H1 (cell line): ENCODE measurements around the gene APBA2. TPM values are rescaled to one million over a fixed set of nuclear protein-coding genes. Genes with fewer than 3 reads are reported as not detected.

Experiments used
- CTCF ChIA-PET: fragments of 300-600 bp; sonication (Branson Sonifier 250); formaldehyde crosslinking; loops from one replicate; lab custom pipeline; 2021; ENCODE audit not compliant: partially characterized antibody; lab: Charles Lee
- POLR2A ChIA-PET: fragments of 300-600 bp; sonication (Branson Sonifier 250); formaldehyde crosslinking; loops from one replicate; lab custom pipeline; 2021; ENCODE audit warnings: inconsistent platforms; ENCODE audit not compliant: partially characterized antibody; lab: Charles Lee
- DNase-seq, 2 experiments: peaks; one replicate each; pipeline versions ENCODE4 v3.0.0 to v3.0.0-alpha.2; 2010 to 2022; ENCODE audit warnings: low spot score in 2 of 2, low read depth in 1 of 2, mixed read lengths in 1 of 2
- FAIRE-seq: peaks from 2 replicates; lab custom pipeline; 2011; peaks lifted over from hg19 to GRCh38; lab: Jason Lieb, UNC
- H2AFZ ChIP-seq: 2 replicates; pipeline ENCODE4 v1.8.1; 2012; ENCODE audit warnings: low read length, inconsistent platforms
- H2AK5ac ChIP-seq: 2 replicates; pipeline ENCODE4 v1.6.1; 2013; ENCODE audit warnings: low read depth, low read length
- H2BK120ac ChIP-seq: replicated peaks from 2 replicates; pipeline ENCODE3; 2013; ENCODE audit warnings: low read depth, low read length, inconsistent platforms
- H2BK12ac ChIP-seq: 2 replicates; pipeline ENCODE4 v1.6.1; 2013; ENCODE audit warnings: low read depth, low read length
- H2BK15ac ChIP-seq: 2 replicates; pipeline ENCODE4 v1.6.1; 2013; ENCODE audit warnings: low read length
- H2BK20ac ChIP-seq: 2 replicates; pipeline ENCODE4 v1.6.1; 2013; ENCODE audit warnings: low read length
- H2BK5ac ChIP-seq: 2 replicates; pipeline ENCODE4 v1.6.1; 2013; ENCODE audit warnings: low read depth, low read length
- H3K14ac ChIP-seq: 2 replicates; pipeline ENCODE4 v1.6.1; 2013; ENCODE audit warnings: inconsistent platforms; ENCODE audit not compliant: insufficient read length
- H3K18ac ChIP-seq: 2 replicates; pipeline ENCODE4 v1.6.1; 2013; ENCODE audit warnings: low read length; ENCODE audit errors: extremely low read depth
- H3K23ac ChIP-seq: 2 replicates; pipeline ENCODE4 v1.6.1; 2013; ENCODE audit warnings: inconsistent platforms; ENCODE audit not compliant: insufficient read length
- H3K23me2 ChIP-seq: 2 replicates; pipeline ENCODE4 v1.6.1; 2013; ENCODE audit warnings: low read depth, low read length
- H3K27ac ChIP-seq: 2 replicates; pipeline ENCODE4 v1.6.1; 2011; ENCODE audit warnings: low read depth, low read length, inconsistent platforms
- H3K27me3 ChIP-seq, 4 experiments: replicated peaks in 1 of 4; 1 replicate in 1 of 4; 2 replicates in 3 of 4; pipeline versions ENCODE4 v1.6.1 to v1.8.1; 2011 to 2013; ENCODE audit warnings: low read length in 3 of 4, mild to moderate bottlenecking in 3 of 4, inconsistent platforms in 2 of 4, mixed read lengths in 2 of 4, moderate library complexity in 1 of 4; ENCODE audit not compliant: control insufficient read depth in 3 of 4, insufficient read depth in 3 of 4; ENCODE audit errors: extremely low read depth in 1 of 4
- H3K36me3 ChIP-seq, 4 experiments: 2 replicates each; pipeline versions ENCODE4 v1.6.1 to v1.8.1; 2011 to 2013; ENCODE audit warnings: mild to moderate bottlenecking in 4 of 4, low read length in 3 of 4, moderate library complexity in 2 of 4, control low read depth in 1 of 4, inconsistent platforms in 1 of 4; ENCODE audit not compliant: insufficient read depth in 4 of 4, control insufficient read depth in 2 of 4
- H3K4ac ChIP-seq: replicated peaks from 2 replicates; pipeline ENCODE3; 2013; ENCODE audit warnings: low read length, low read depth, mixed read lengths, inconsistent platforms; ENCODE audit not compliant: insufficient read length
- H3K4me1 ChIP-seq, 4 experiments: replicated peaks in 1 of 4; 1 replicate in 1 of 4; 2 replicates in 3 of 4; pipeline versions ENCODE4 v1.6.1 to v1.8.1; 2011 to 2013; ENCODE audit warnings: low read length in 3 of 4, inconsistent platforms in 2 of 4, mixed read lengths in 1 of 4; ENCODE audit not compliant: insufficient read depth in 4 of 4, control insufficient read depth in 3 of 4
- H3K4me2 ChIP-seq, 2 experiments: 2 replicates each; pipeline versions ENCODE4 v1.6.1 to v1.8.1; 2011 to 2013; ENCODE audit warnings: low read depth in 2 of 2, low read length in 2 of 2, control low read depth in 1 of 2, inconsistent platforms in 1 of 2, mild to moderate bottlenecking in 1 of 2; ENCODE audit not compliant: insufficient read depth in 1 of 2
- H3K4me3 ChIP-seq, 4 experiments: fragments of 200-600, 300-600 bp in 1 of 4; sonication (generic), shearing (Covaris generic), sonication (Bioruptor Twin) in 1 of 4; 2 replicates each; pipeline versions ENCODE4 v1.5.1 to v1.8.1; 2011 to 2016; ENCODE audit warnings: low read length in 4 of 4, low read depth in 3 of 4, control low read depth in 2 of 4, inconsistent platforms in 2 of 4, mild to moderate bottlenecking in 2 of 4, mixed read lengths in 1 of 4, moderate library complexity in 1 of 4; ENCODE audit not compliant: insufficient read depth in 2 of 4; ENCODE audit errors: extremely low read depth in 1 of 4
- H3K56ac ChIP-seq: replicated peaks from 2 replicates; pipeline ENCODE3; 2013; ENCODE audit warnings: low read depth, mild to moderate bottlenecking, mixed read lengths, low read length, inconsistent platforms; ENCODE audit not compliant: insufficient read length
- H3K79me1 ChIP-seq: 2 replicates; pipeline ENCODE4 v1.6.1; 2013; ENCODE audit warnings: low read depth, low read length, control low read depth
- H3K79me2 ChIP-seq, 2 experiments: 2 replicates each; pipeline versions ENCODE4 v1.6.1 to v1.8.1; 2012 to 2013; ENCODE audit warnings: low read length in 2 of 2, mild to moderate bottlenecking in 2 of 2, inconsistent platforms in 1 of 2; ENCODE audit not compliant: insufficient read depth in 2 of 2, control insufficient read depth in 1 of 2
- H3K9ac ChIP-seq, 4 experiments: replicated peaks in 1 of 4; 1 replicate in 1 of 4; 2 replicates in 3 of 4; pipeline versions ENCODE4 v1.6.1 to v1.8.1; 2011 to 2013; ENCODE audit warnings: low read depth in 3 of 4, low read length in 3 of 4, control low read depth in 2 of 4, mild to moderate bottlenecking in 2 of 4, moderate library complexity in 2 of 4, inconsistent platforms in 1 of 4; ENCODE audit errors: extremely low read depth in 1 of 4
- H3K9me3 ChIP-seq, 2 experiments: 2 replicates each; pipeline versions ENCODE4 v1.6.1 to v1.8.1; 2012 to 2013; ENCODE audit warnings: mild to moderate bottlenecking in 2 of 2, moderate library complexity in 2 of 2, control low read depth in 1 of 2, inconsistent platforms in 1 of 2, low read depth in 1 of 2, low read length in 1 of 2, mixed read lengths in 1 of 2; ENCODE audit not compliant: insufficient read depth in 2 of 2
- H4K20me1 ChIP-seq, 2 experiments: replicated peaks in 1 of 2; 2 replicates each; pipeline versions ENCODE3 to v1.8.1; 2011 to 2013; ENCODE audit warnings: inconsistent platforms in 2 of 2, low read length in 2 of 2, mild to moderate bottlenecking in 1 of 2; ENCODE audit not compliant: insufficient read depth in 2 of 2, control insufficient read depth in 1 of 2
- H4K5ac ChIP-seq: 2 replicates; pipeline ENCODE4 v1.6.1; 2013; ENCODE audit warnings: low read length, low read depth, mixed read lengths, inconsistent platforms; ENCODE audit not compliant: insufficient read length
- H4K8ac ChIP-seq: 2 replicates; pipeline ENCODE4 v1.8.0; 2013; ENCODE audit warnings: mild to moderate bottlenecking, moderate library complexity, low read length, inconsistent platforms; ENCODE audit not compliant: insufficient read depth; ENCODE audit errors: extremely low read depth
- H4K91ac ChIP-seq: replicated peaks from 2 replicates; pipeline ENCODE3; 2013; ENCODE audit warnings: low read length, mixed read lengths, inconsistent platforms; ENCODE audit not compliant: insufficient read length
- CBX5 ChIP-seq: fragments of 300-800, 300-1000 bp; sonication (generic); IDR thresholded peaks from 2 replicates; pipeline ENCODE4 v1.7.1; 2016; ENCODE audit warnings: antibody characterized with exemption, low read length, low read depth
- NANOG ChIP-seq: IDR thresholded peaks from 2 replicates; pipeline ENCODE4 v1.6.1; 2011; ENCODE audit warnings: low read length, low read depth, mild to moderate bottlenecking, inconsistent platforms; ENCODE audit not compliant: insufficient read depth, poor library complexity, severe bottlenecking
- PHF8 ChIP-seq: fragments of 200-600 bp; sonication (generic); conservative IDR thresholded peaks from 2 replicates; pipeline ENCODE4 v1.7.1; 2012; ENCODE audit warnings: low read depth, mild to moderate bottlenecking, inconsistent platforms, low read length, moderate library complexity
- RXRA ChIP-seq: IDR thresholded peaks from 2 replicates; pipeline ENCODE4 v1.6.1; 2011; ENCODE audit warnings: low read depth, mild to moderate bottlenecking, low read length, moderate library complexity; ENCODE audit not compliant: insufficient read depth
- SIX5 ChIP-seq: IDR thresholded peaks from 2 replicates; pipeline ENCODE4 v1.6.1; 2011; ENCODE audit warnings: mild to moderate bottlenecking, low read depth, low read length
- TAF7 ChIP-seq: optimal IDR thresholded peaks from 2 replicates; pipeline ENCODE3; 2011; ENCODE audit warnings: low read depth, mild to moderate bottlenecking, inconsistent platforms, low read length, moderate library complexity, borderline replicate concordance
- WGBS, 2 experiments: shearing (Covaris generic) in 1 of 2; methylation state at CpG; one replicate each; pipeline versions ENCODE4 v1.1.6 to v1.1.7; 2013 to 2015; ENCODE audit warnings: low lambda C conversion rate in 2 of 2, mixed read lengths in 2 of 2, inconsistent platforms in 1 of 2, low coverage in 1 of 2, missing lambda C conversion rate in 1 of 2; ENCODE audit not compliant: insufficient replicate concordance in 2 of 2, insufficient coverage in 1 of 2, insufficient read length in 1 of 2; ENCODE audit errors: extremely low coverage in 1 of 2, missing lambda C conversion rate in 1 of 2; 5-methylcytosine and 5-hydroxymethylcytosine counted together
- polyA plus RNA-seq, 7 experiments: library from polyadenylated mRNA; depleted of rRNA in 3 of 7; stranded (reverse) in 5 of 7; unstranded in 2 of 7; fragments of >200 nt in 5 of 7; fragments of 200-250 nt in 2 of 7; gene quantifications; 1 replicate in 5 of 7; 2 replicates in 1 of 7; 4 replicates in 1 of 7; pipeline versions ENCODE4 v1.2.1 to v1.2.3, GENCODE V29; 2011 to 2013; ENCODE audit warnings: missing spikeins in 2 of 7, mixed read lengths in 2 of 7
- total RNA-seq: library from RNA; stranded (reverse); fragmentation: NEBNext Ultra II Directional; extraction: Animal tissue kit (Norgen Biotek cat#: 25700); gene quantifications from 2 replicates; pipeline ENCODE4 v1.2.1, GENCODE V29; 2021

Gene APBA2
- total and polyA plus RNA-seq, 2 of the 8 experiments (the other 6 are each of a cell fraction or from before 2014, with no cell fraction given): 15.5 to 19.0 TPM

DNA sequence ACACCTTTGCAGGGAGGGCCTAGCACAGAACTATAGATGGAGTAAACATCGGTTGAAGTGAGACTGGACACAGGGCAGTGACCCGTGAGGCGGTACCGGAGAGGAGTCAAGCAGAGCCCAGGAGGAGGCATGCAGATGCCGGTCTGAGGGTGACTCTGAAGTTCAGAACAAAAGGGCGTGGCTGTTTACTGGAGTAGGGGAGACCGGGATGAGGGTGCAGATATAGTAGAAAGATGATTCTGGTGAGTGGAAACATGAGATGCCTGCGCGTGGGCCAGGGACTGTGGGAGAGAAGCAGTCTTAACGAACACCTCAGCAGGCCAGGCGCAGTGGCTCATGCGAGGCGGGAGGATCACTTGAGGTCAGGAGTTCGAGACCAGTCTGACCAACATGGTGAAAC is 270.7 kb downstream of the APBA2 start:
- Histone ChIP-seq H3K79me2 (no peaks in the 10 kb centered on the region), H3K4me1 (no peaks in the 10 kb centered on the region)
- no peak for TF ChIP-seq CBX5
- no peak for TF ChIP-seq TAF7
- no peak for TF ChIP-seq SIX5
- no peak for TF ChIP-seq NANOG
- no peak for TF ChIP-seq PHF8
- no peak for TF ChIP-seq RXRA
- TF ChIP-seq, all 59 proteins: peak for 0
- H3K4me3 ChIP-seq: no peak overlapping the region
- WGBS, 2 experiments: 90% methylated on average over 14 of the region's 14 CpGs; no CpG with 5 or more reads in 1 of the 2 experiments
- H3K14ac ChIP-seq: no peak overlapping the region
- H2BK20ac ChIP-seq: no peak overlapping the region
- H3K27me3 ChIP-seq: no peaks in the 10 kb centered on the region
- H3K27ac ChIP-seq: no peak overlapping the region
- H4K5ac ChIP-seq: no peak overlapping the region
- no peak overlapping the region for H3K4ac ChIP-seq
- H3K23ac ChIP-seq: no peak overlapping the region
- H4K20me1 ChIP-seq: peaks cover 0 to 1% of the 10 kb centered on the region in 2 experiments
- no peak overlapping the region for H2BK5ac ChIP-seq
- POLR2A ChIA-PET: no interaction called here
- CTCF ChIA-PET: no interaction called here
- no peak overlapping the region for H2BK120ac ChIP-seq
- H3K4me2 ChIP-seq: no peak overlapping the region
- H3K56ac ChIP-seq: no peak overlapping the region
- no peaks in the 10 kb centered on the region for H3K79me1 ChIP-seq
- H3K23me2 ChIP-seq: no peaks in the 10 kb centered on the region
- H4K8ac ChIP-seq: no peak overlapping the region
- peaks cover 7 to 13% of the 10 kb centered on the region in 2 experiments for H3K9me3 ChIP-seq
- H4K91ac ChIP-seq: no peak overlapping the region
- no peak overlapping the region for H2AFZ ChIP-seq
- H2BK12ac ChIP-seq: no peak overlapping the region
- H3K36me3 ChIP-seq: peaks cover 0 to 5% (median 0%) of the 10 kb centered on the region in 4 experiments; a peak in 1 of 8 replicates
- H2BK15ac ChIP-seq: no peak overlapping the region
- H3K9ac ChIP-seq: no peak overlapping the region
- no peak overlapping the region for H3K18ac ChIP-seq
- H2AK5ac ChIP-seq: no peak overlapping the region
- FAIRE-seq: no peak
- no peak for DNase-seq
